CD4-positive, alpha-beta T cell treated with Interleukin-15 for 1 hour (primary cell): ENCODE measurements around the gene MAP3K14.

ENCODE experiments used
- DNase-seq: peaks from one replicate; pipeline ENCODE4 v3.0.0-alpha.2; 2020

MAP3K14 gene

DNA sequence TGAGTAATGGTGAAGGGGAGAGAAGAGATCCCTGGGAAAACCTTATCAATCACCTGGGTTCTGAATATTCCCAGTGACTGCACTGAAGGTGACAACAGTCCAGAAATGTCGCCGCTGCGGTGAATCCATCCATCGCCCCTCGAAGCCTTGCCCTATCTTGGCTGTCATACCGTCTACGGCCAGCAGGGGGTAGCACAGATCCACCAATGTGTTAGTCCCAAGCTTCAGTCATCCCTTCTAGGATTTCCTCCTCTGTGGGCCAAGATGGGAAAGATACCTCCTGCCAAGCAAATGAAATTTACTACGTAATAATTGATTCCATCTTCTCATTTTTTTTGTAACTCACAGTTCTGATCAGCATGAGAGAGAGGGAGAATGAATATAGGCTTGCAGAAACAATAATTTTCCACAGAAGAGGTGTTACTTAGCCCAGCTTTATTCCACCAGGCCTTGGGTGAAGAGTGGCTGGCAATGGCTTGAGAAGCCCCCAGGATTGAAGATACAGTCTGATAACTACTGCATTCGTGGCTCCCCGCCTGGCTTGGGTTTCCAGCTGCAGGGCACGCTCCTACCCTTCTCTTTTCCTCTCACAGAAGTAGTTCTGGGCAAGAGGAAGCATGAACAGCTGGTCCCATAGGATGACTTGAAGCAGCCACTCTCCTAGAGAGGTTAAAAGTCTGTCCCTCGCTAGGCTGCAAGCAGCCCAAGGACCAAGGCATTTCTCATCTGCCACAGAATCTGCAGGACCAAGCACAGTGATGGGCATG lies 97.7 kb downstream of the MAP3K14 start:
- peak; percentile 76 for DNase-seq
